ENCODE measurements around the gene KRTAP6-1. TPM values are rescaled to one million over a fixed set of nuclear protein-coding genes. Genes with fewer than 3 reads are reported as not detected.

The KRTAP6-1 gene
- polyA plus RNA-seq, 1 donor from 2014 or later, result not detected

DNA sequence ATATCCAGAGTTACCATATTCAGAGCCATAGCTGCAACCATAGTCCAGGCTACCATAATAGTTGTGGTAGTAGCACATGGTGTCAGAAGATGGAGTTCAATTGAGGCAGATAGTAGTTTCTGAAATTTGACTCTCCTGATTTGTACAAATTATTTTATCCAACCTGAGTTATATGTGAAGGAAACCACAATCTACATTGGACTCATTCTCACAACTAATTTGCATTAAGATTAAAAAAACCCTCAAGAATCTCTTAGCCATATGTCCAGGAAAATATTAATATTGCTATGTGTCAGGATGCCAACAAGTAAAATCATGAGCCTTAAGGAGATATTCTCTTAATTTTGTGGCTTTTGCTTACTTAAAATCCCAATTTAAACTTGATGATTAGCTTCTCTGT is 23.4 kb downstream of the KRTAP6-1 start, which contains the start of gene KRTAP22-2:
TSS of gene KRTAP22-2 (minus strand) at position 101 of the 400 bp plus-strand sequence.
- Histone ChIP-seq H3K9me3 (ENCODE audit: low read length) (no peaks in the 10 kb centered on the region), H3K9me2 (ENCODE audit: insufficient read depth, low read length) (no peaks in the 10 kb centered on the region), H3K79me2 (replicated peaks; ENCODE audit: insufficient read depth, low read length) (no peaks in the 10 kb centered on the region), H3K4me2 (ENCODE audit: low read length) (no peak within 1 kb of the TSS), H3K36me3 (ENCODE audit: insufficient read depth, low read length) (no peaks in the 10 kb centered on the region), H4K20me1 (ENCODE audit: insufficient read depth) (no peaks in the 10 kb centered on the region), H3K27ac (ENCODE audit: low read length) (no peak within 1 kb of the TSS), H3K9ac (ENCODE audit: low read length) (no peak within 1 kb of the TSS), H3K27me3 (ENCODE audit: insufficient read depth, low read depth, low read length) (no peaks in the 10 kb centered on the region), H3K4me3 (ENCODE audit: low read length) (no peak within 1 kb of the TSS), H2AFZ (ENCODE audit: low read depth, low read length) (no peak within 1 kb of the TSS), H3F3A (ENCODE audit: insufficient read depth, low read length, poor library complexity, severe bottlenecking) (no peaks in the 10 kb centered on the region)
- TF ChIP-seq TAF1 (IDR thresholded peaks at IDR 0.05; ENCODE audit: low read depth) (no peak), POLR2AphosphoS5 (IDR thresholded peaks at IDR 0.05) (no peak), EP300 (conservative IDR thresholded peaks at IDR 0.05; ENCODE audit: poor library complexity, severe bottlenecking) (no peak), SMC3 (conservative IDR thresholded peaks at IDR 0.05; ENCODE audit: poor library complexity) (no peak), EZH2 (IDR thresholded peaks at IDR 0.05; ENCODE audit: borderline replicate concordance, insufficient read depth, low read length, poor library complexity, severe bottlenecking) (no peak), MXI1 (conservative IDR thresholded peaks at IDR 0.05; ENCODE audit: poor library complexity, severe bottlenecking) (no peak), RAD21 (conservative IDR thresholded peaks at IDR 0.05) (no peak)
- TF ChIP-seq, protein P1, sequence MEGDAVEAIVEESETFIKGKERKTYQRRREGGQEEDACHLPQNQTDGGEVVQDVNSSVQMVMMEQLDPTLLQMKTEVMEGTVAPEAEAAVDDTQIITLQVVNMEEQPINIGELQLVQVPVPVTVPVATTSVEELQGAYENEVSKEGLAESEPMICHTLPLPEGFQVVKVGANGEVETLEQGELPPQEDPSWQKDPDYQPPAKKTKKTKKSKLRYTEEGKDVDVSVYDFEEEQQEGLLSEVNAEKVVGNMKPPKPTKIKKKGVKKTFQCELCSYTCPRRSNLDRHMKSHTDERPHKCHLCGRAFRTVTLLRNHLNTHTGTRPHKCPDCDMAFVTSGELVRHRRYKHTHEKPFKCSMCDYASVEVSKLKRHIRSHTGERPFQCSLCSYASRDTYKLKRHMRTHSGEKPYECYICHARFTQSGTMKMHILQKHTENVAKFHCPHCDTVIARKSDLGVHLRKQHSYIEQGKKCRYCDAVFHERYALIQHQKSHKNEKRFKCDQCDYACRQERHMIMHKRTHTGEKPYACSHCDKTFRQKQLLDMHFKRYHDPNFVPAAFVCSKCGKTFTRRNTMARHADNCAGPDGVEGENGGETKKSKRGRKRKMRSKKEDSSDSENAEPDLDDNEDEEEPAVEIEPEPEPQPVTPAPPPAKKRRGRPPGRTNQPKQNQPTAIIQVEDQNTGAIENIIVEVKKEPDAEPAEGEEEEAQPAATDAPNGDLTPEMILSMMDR (IDR thresholded peaks at IDR 0.05; ENCODE audit: poor library complexity, severe bottlenecking), result no peak
- TF ChIP-seq, protein P2, sequence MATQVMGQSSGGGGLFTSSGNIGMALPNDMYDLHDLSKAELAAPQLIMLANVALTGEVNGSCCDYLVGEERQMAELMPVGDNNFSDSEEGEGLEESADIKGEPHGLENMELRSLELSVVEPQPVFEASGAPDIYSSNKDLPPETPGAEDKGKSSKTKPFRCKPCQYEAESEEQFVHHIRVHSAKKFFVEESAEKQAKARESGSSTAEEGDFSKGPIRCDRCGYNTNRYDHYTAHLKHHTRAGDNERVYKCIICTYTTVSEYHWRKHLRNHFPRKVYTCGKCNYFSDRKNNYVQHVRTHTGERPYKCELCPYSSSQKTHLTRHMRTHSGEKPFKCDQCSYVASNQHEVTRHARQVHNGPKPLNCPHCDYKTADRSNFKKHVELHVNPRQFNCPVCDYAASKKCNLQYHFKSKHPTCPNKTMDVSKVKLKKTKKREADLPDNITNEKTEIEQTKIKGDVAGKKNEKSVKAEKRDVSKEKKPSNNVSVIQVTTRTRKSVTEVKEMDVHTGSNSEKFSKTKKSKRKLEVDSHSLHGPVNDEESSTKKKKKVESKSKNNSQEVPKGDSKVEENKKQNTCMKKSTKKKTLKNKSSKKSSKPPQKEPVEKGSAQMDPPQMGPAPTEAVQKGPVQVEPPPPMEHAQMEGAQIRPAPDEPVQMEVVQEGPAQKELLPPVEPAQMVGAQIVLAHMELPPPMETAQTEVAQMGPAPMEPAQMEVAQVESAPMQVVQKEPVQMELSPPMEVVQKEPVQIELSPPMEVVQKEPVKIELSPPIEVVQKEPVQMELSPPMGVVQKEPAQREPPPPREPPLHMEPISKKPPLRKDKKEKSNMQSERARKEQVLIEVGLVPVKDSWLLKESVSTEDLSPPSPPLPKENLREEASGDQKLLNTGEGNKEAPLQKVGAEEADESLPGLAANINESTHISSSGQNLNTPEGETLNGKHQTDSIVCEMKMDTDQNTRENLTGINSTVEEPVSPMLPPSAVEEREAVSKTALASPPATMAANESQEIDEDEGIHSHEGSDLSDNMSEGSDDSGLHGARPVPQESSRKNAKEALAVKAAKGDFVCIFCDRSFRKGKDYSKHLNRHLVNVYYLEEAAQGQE (IDR thresholded peaks at IDR 0.05; ENCODE audit: borderline replicate concordance), result no peak

DNA sequence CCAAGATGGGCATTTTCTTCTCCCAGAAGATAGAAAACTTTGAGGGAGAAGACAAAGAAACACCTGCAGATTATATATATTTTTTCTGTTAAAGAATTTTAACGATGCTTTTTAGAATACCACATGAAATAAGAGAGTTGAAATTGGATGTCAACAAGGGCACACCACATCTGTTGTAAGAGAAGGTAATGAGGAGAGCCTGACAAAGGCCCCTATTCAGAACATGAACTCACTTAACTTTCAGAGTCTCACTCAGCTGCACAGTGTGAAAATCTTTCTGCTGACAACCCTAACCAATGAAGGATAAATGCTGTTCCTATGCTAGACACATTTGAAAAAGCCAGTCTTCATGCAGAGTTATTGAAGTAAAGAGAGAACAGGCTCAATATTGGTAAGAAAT is 30.9 kb downstream of the KRTAP6-1 start:
- Histone ChIP-seq H2AFZ (ENCODE audit: low read depth, low read length) (no peak overlapping the region), H4K20me1 (ENCODE audit: insufficient read depth) (no peaks in the 10 kb centered on the region)
- TF ChIP-seq EP300 (conservative IDR thresholded peaks at IDR 0.05; ENCODE audit: poor library complexity, severe bottlenecking) (no peak), POLR2AphosphoS5 (IDR thresholded peaks at IDR 0.05) (peak; percentile 7)

DNA sequence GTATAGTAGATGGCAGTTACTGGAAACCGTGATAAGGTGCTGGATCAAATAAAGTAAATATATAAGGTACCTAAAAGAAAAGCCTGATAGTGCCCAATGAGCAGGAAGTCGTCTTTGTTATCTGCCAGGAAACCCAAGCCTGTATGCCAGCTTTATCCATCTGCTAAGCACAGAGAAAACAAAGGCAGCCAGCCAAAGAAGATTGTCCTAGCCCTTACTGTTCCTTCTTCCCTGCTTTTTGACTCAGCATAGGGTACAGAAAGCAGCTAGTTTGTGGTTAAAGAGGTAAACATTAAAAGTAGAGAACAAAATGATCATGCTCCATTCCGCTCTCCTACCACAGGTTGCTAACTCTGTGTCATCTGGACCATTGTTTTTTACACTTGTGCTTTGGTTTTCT is 33.6 kb downstream of the KRTAP6-1 start:
- Histone ChIP-seq H3F3A (ENCODE audit: insufficient read depth, low read length, poor library complexity, severe bottlenecking) (no peaks in the 10 kb centered on the region), H3K36me3 (ENCODE audit: insufficient read depth, low read length) (no peaks in the 10 kb centered on the region), H3K4me2 (ENCODE audit: low read length) (no peak overlapping the region), H3K9me2 (ENCODE audit: insufficient read depth, low read length) (no peaks in the 10 kb centered on the region), H3K27me3 (ENCODE audit: insufficient read depth, low read depth, low read length) (no peaks in the 10 kb centered on the region), H3K79me2 (replicated peaks; ENCODE audit: insufficient read depth, low read length) (no peaks in the 10 kb centered on the region), H2AFZ (ENCODE audit: low read depth, low read length) (no peak overlapping the region), H3K4me3 (ENCODE audit: low read length) (no peak overlapping the region), H3K27ac (ENCODE audit: low read length) (no peak overlapping the region), H4K20me1 (ENCODE audit: insufficient read depth) (no peaks in the 10 kb centered on the region), H3K9me3 (ENCODE audit: low read length) (no peaks in the 10 kb centered on the region), H3K9ac (ENCODE audit: low read length) (no peak overlapping the region)
- TF ChIP-seq, protein P1 (IDR thresholded peaks at IDR 0.05; ENCODE audit: poor library complexity, severe bottlenecking), result no peak
- TF ChIP-seq RAD21 (conservative IDR thresholded peaks at IDR 0.05), result no peak
- TF ChIP-seq TAF1 (IDR thresholded peaks at IDR 0.05; ENCODE audit: low read depth), result no peak
- no peak for TF ChIP-seq EZH2 (IDR thresholded peaks at IDR 0.05; ENCODE audit: borderline replicate concordance, insufficient read depth, low read length, poor library complexity, severe bottlenecking)
- no peak for TF ChIP-seq EP300 (conservative IDR thresholded peaks at IDR 0.05; ENCODE audit: poor library complexity, severe bottlenecking)
- no peak for TF ChIP-seq SMC3 (conservative IDR thresholded peaks at IDR 0.05; ENCODE audit: poor library complexity)

More for the DNA sequence above, 30.9 kb downstream of the KRTAP6-1 start:
- Histone ChIP-seq H3K79me2 (replicated peaks; ENCODE audit: insufficient read depth, low read length) (no peaks in the 10 kb centered on the region), H3K9ac (ENCODE audit: low read length) (no peak overlapping the region), H3K4me3 (ENCODE audit: low read length) (no peak overlapping the region), H3K36me3 (ENCODE audit: insufficient read depth, low read length) (no peaks in the 10 kb centered on the region), H3K9me3 (ENCODE audit: low read length) (no peaks in the 10 kb centered on the region), H3K4me2 (ENCODE audit: low read length) (no peak overlapping the region), H3K27ac (ENCODE audit: low read length) (no peak overlapping the region), H3F3A (ENCODE audit: insufficient read depth, low read length, poor library complexity, severe bottlenecking) (no peaks in the 10 kb centered on the region), H3K27me3 (ENCODE audit: insufficient read depth, low read depth, low read length) (no peaks in the 10 kb centered on the region), H3K9me2 (ENCODE audit: insufficient read depth, low read length) (no peaks in the 10 kb centered on the region)

Measured in neural cell (in vitro differentiated cells).